DOHH2 (cell line): Measurements from ENCODE around the gene RNF111.

Experiments
- CTCF ChIP-seq: fragments of 200-600 bp; sonication (generic); IDR thresholded peaks from one replicate; pipeline ENCODE4 v1.5.1; 2014; ENCODE audit warnings: antibody characterized with exemption, mild to moderate bottlenecking, low read depth, low read length; ENCODE audit not compliant: poor library complexity, severe bottlenecking
- EZH2phosphoT487 ChIP-seq: fragments of 200-600 bp; sonication (generic); IDR thresholded peaks from 2 replicates; pipeline ENCODE4 v1.6.1; 2017; ENCODE audit warnings: borderline replicate concordance, mild to moderate bottlenecking, antibody characterized with exemption, low read length, moderate library complexity, mixed read lengths

GRCh38 chr15:58966698-58967097 lies 20.8 kb upstream of the RNF111 start:
- TF ChIP-seq CTCF (no peak), EZH2phosphoT487 (no peak)
